DMS114 treated with DMSO at 0.1 percent for 48 hours (cell line): ENCODE results near the gene ACSF3.
"Not testable (repeated sequence)": the region's sequence is repeated elsewhere in the genome, so short reads cannot be mapped to it uniquely, and the experiment has no call there.

Experiments used
- DNase-seq: peaks from one replicate; lab custom pipeline; 2025; ENCODE audit not compliant: unreplicated experiment; lab: John Stamatoyannopoulos, UW

Gene ACSF3

GRCh38 chr16:89172171-89172527 lies 78.5 kb downstream of the ACSF3 start:
- no peak for DNase-seq

GRCh38 chr16:89172528-89173173 lies 79.0 kb downstream of the ACSF3 start:
- no peak for DNase-seq

GRCh38 chr16:89173174-89173921 lies 79.7 kb downstream of the ACSF3 start:
- no peak for DNase-seq

- no peak for DNase-seq
Measured at GRCh38 chr16:89174055-89174827, 80.6 kb downstream of the ACSF3 start.

GRCh38 chr16:89174877-89175276 lies 81.2 kb downstream of the ACSF3 start:
- no peak for DNase-seq

GRCh38 chr16:89175280-89176146 lies 81.9 kb downstream of the ACSF3 start:
- DNase-seq: no peak

GRCh38 chr16:89176147-89176690 lies 82.6 kb downstream of the ACSF3 start:
- no peak for DNase-seq

- no peak for DNase-seq
Measured at GRCh38 chr16:89176717-89177116, 83.1 kb downstream of the ACSF3 start.

- DNase-seq: no peak
Measured at GRCh38 chr16:89177501-89177900, 83.8 kb downstream of the ACSF3 start.

- DNase-seq: no peak
Measured at GRCh38 chr16:89178453-89179147, 84.9 kb downstream of the ACSF3 start.

GRCh38 chr16:89179148-89179484 lies 85.5 kb downstream of the ACSF3 start:
- no peak for DNase-seq

GRCh38 chr16:89179656-89180315 lies 86.1 kb downstream of the ACSF3 start:
- DNase-seq: no peak

GRCh38 chr16:89183463-89183862 lies 89.8 kb downstream of the ACSF3 start:
- DNase-seq: no peak

GRCh38 chr16:89183975-89184676 lies 90.5 kb downstream of the ACSF3 start:
- DNase-seq: no peak

- DNase-seq: no peak
Measured at GRCh38 chr16:89184677-89184932, 91.0 kb downstream of the ACSF3 start.

GRCh38 chr16:89184933-89185794 lies 91.5 kb downstream of the ACSF3 start:
- no peak for DNase-seq

GRCh38 chr16:89185887-89186592 lies 92.4 kb downstream of the ACSF3 start:
- DNase-seq: not testable (repeated sequence)

GRCh38 chr16:89186593-89187031 lies 93.0 kb downstream of the ACSF3 start:
- not testable (repeated sequence) for DNase-seq
